B cell (primary cell): Measurements from ENCODE around the gene DMPK. TPM values are rescaled to one million over a fixed set of nuclear protein-coding genes. Genes with fewer than 3 reads are reported as not detected.

Source experiments
- ATAC-seq: fragments of 200-7000 bp; cut with Tn5 transposase; one replicate; pipeline ENCODE4 v1.10.0; 2021; ENCODE audit warnings: low read depth, mild to moderate bottlenecking, moderate number of reproducible peaks, moderate library complexity
- CTCF ChIA-PET: fragments of 350-600 bp; sonication (Branson Sonifier 250); formaldehyde crosslinking; loops from one replicate; lab custom pipeline; 2021; ENCODE audit warnings: antibody characterized with exemption, inconsistent platforms; lab: Charles Lee
- POLR2A ChIA-PET: fragments of 350-600 bp; sonication (Branson Sonifier 250); formaldehyde crosslinking; loops from one replicate; lab custom pipeline; 2021; ENCODE audit warnings: antibody characterized with exemption; lab: Charles Lee
- DNase-seq: peaks from one replicate; pipeline ENCODE4 v3.0.0; 2013
- H2AFZ ChIP-seq: 2 replicates; pipeline ENCODE4 v1.6.1; 2012; ENCODE audit warnings: mild to moderate bottlenecking, low read depth, low read length; ENCODE audit not compliant: insufficient read depth, poor library complexity, severe bottlenecking
- H3K27ac ChIP-seq, 2 donors: 1 replicate in 1 of 2; 2 replicates in 1 of 2; pipeline ENCODE4 v1.5.1; 2012 to 2013; ENCODE audit warnings: low read length in 2 of 2, mild to moderate bottlenecking in 2 of 2, moderate library complexity in 1 of 2
- H3K27me3 ChIP-seq, 4 experiments: fragments of 200-600 bp in 1 of 4; sonication (generic) in 1 of 4; replicated peaks in 1 of 4; 1 replicate in 2 of 4; 2 replicates in 2 of 4; pipeline versions ENCODE4 v1.6.1 to v1.7.0; 2013 to 2016; ENCODE audit warnings: low read length in 3 of 4, mild to moderate bottlenecking in 2 of 4, mixed read lengths in 1 of 4, moderate library complexity in 1 of 4; ENCODE audit not compliant: insufficient read depth in 4 of 4, control insufficient read depth in 3 of 4; ENCODE audit errors: control extremely low read depth in 1 of 4
- H3K36me3 ChIP-seq, 2 experiments: replicated peaks in 1 of 2; 1 replicate in 1 of 2; 2 replicates in 1 of 2; pipeline versions ENCODE4 v1.6.1 to v1.7.1; 2013; ENCODE audit warnings: low read length in 1 of 2; ENCODE audit not compliant: insufficient read depth in 2 of 2, control insufficient read depth in 1 of 2; ENCODE audit errors: control extremely low read depth in 1 of 2, extremely low read depth in 1 of 2
- H3K4me1 ChIP-seq, 2 donors: fragments of 200-600 bp in 1 of 2; sonication (generic) in 1 of 2; 1 replicate in 1 of 2; 2 replicates in 1 of 2; pipeline versions ENCODE4 v1.5.1 to v1.6.1; 2013 to 2017; ENCODE audit warnings: low read length in 2 of 2; ENCODE audit not compliant: control insufficient read depth in 2 of 2, insufficient read depth in 2 of 2
- H3K4me2 ChIP-seq: replicated peaks from 2 replicates; pipeline ENCODE3; 2012; ENCODE audit warnings: mild to moderate bottlenecking, low read depth, low read length; ENCODE audit not compliant: poor library complexity, severe bottlenecking
- H3K4me3 ChIP-seq, 5 experiments: fragments of 200-600 bp in 1 of 5; sonication (generic) in 1 of 5; 1 replicate in 3 of 5; 2 replicates in 2 of 5; pipeline versions ENCODE4 v1.5.1 to v1.7.0; 2011 to 2016; ENCODE audit warnings: low read length in 4 of 5, mild to moderate bottlenecking in 4 of 5, low read depth in 2 of 5, control low read depth in 1 of 5, moderate library complexity in 1 of 5; ENCODE audit not compliant: insufficient read depth in 1 of 5; ENCODE audit errors: control extremely low read depth in 1 of 5, extremely low read depth in 1 of 5
- H3K79me2 ChIP-seq: fragments of 200-600 bp; sonication (generic); one replicate; pipeline ENCODE4 v1.6.0; 2016; ENCODE audit warnings: low read length; ENCODE audit not compliant: control insufficient read depth, insufficient read depth
- H3K9ac ChIP-seq: fragments of 200-600 bp; sonication (generic); 2 replicates; pipeline ENCODE4 v1.6.1; 2017; ENCODE audit warnings: mild to moderate bottlenecking, low read length, moderate library complexity
- H3K9me3 ChIP-seq, 3 donors: one replicate each; pipeline versions ENCODE4 v1.6.1 to v1.7.1; 2013; ENCODE audit warnings: low read length in 2 of 3; ENCODE audit not compliant: control insufficient read depth in 2 of 3, insufficient read depth in 1 of 3; ENCODE audit errors: control extremely low read depth in 1 of 3
- H4K20me1 ChIP-seq: 2 replicates; pipeline ENCODE4 v1.6.0; 2012; ENCODE audit warnings: mild to moderate bottlenecking, low read length; ENCODE audit not compliant: insufficient read depth, control insufficient read depth, poor library complexity, severe bottlenecking
- H3K27ac Mint-ChIP-seq: one replicate; pipeline ENCODE4 v1.8.0; 2021; ENCODE audit warnings: mixed read lengths
- H3K27me3 Mint-ChIP-seq: one replicate; pipeline ENCODE4 v1.8.0; 2021; ENCODE audit warnings: mixed read lengths
- H3K4me1 Mint-ChIP-seq: one replicate; pipeline ENCODE4 v1.8.0; 2021; ENCODE audit warnings: mixed read lengths
- H3K4me3 Mint-ChIP-seq: one replicate; pipeline ENCODE4 v1.8.0; 2021; ENCODE audit warnings: mixed read lengths
- H3K9me3 Mint-ChIP-seq: one replicate; pipeline ENCODE4 v1.8.0; 2022; ENCODE audit warnings: mixed read lengths; ENCODE audit not compliant: insufficient read depth
- CTCF ChIP-seq: fragments of 200-600 bp; IDR thresholded peaks from one replicate; pipeline ENCODE4 v1.8.0; 2022; ENCODE audit warnings: antibody characterized with exemption, mild to moderate bottlenecking
- EZH2 ChIP-seq: IDR thresholded peaks from 2 replicates; pipeline ENCODE4 v1.6.1; 2012; ENCODE audit warnings: borderline replicate concordance, low read depth, mild to moderate bottlenecking, moderate library complexity, low read length; ENCODE audit not compliant: insufficient read depth, poor library complexity, severe bottlenecking
- WGBS: methylation state at CpG from one replicate; pipeline ENCODE4 v1.1.5; 2013; ENCODE audit warnings: missing lambda C conversion rate; ENCODE audit not compliant: insufficient coverage; 5-methylcytosine and 5-hydroxymethylcytosine counted together
- intact Hi-C: fragments of 100-400 bp; cut with micrococcal nuclease; formaldehyde crosslinking; loops from one replicate; pipeline ENCODE4 v1.10.0; 2022
- polyA plus RNA-seq: library from polyadenylated mRNA; depleted of rRNA; stranded (reverse); fragments of >200 nt; gene quantifications from 2 replicates; pipeline ENCODE4 v1.2.3, GENCODE V29; 2012
- total RNA-seq, 2 donors: library from RNA; stranded (reverse); fragments of 120-200 nt in 1 of 2; gene quantifications; 1 replicate in 1 of 2; 2 replicates in 1 of 2; pipeline versions ENCODE4 v1.2.3 to v1.2.4, GENCODE V29; 2013 to 2022

The DMPK gene
- total and polyA plus RNA-seq, 2 donors (not counting 1 experiment from before 2014, with no cell fraction given), result 28.7 to 58.3 TPM

GRCh38 chr19:45782820-45783785 is 813 bp upstream of the DMPK start:
- DNase-seq, result no peak
- TF ChIP-seq EZH2, result no peak
- no peak for TF ChIP-seq CTCF
- Histone ChIP-seq H3K79me2 (peaks cover 4% of the 10 kb centered on the region), H4K20me1 (peaks cover 88% of the 10 kb centered on the region), H3K9ac (no peak overlapping the region), H3K4me2 (no peak overlapping the region), H3K9me3 (peaks cover 0 to 4% (median 0%) of the 10 kb centered on the region in 3 donors), H3K27me3 (peaks cover 0 to 23% (median 2%) of the 10 kb centered on the region in 4 experiments), H2AFZ (no peak overlapping the region), H3K36me3 (peaks cover 0 to 16% of the 10 kb centered on the region in 2 experiments), H3K4me1 (peaks cover 17 to 22% of the 10 kb centered on the region in 2 donors), H3K27ac (no peak overlapping the region), H3K4me3 (no peak overlapping the region)
- Mint-ChIP-seq H3K27ac (no peak overlapping the region), H3K27me3 (peaks cover 10% of the 10 kb centered on the region), H3K4me1 (peaks cover 19% of the 10 kb centered on the region), H3K4me3 (no peak overlapping the region), H3K9me3 (no peaks in the 10 kb centered on the region)
- WGBS, result 93% methylated on average over 14 of the region's 26 CpGs
- POLR2A ChIA-PET, result interaction anchor here (0.5 to 1.2 kb wide), 5 partner anchors 12 to 227 kb away, joined by 3 to 10 read pairs (median 4); no protein-coding TSS in a partner anchor
- CTCF ChIA-PET, result interaction anchor here (2.2 kb wide), 1 partner anchor 16 kb away, joined by 10 read pairs; no protein-coding TSS in a partner anchor
- intact Hi-C loops, result no loop called here
- no peak for ATAC-seq
